Measurements from ENCODE around the gene PIEZO2.

- TF ChIP-seq CTCF (IDR thresholded peaks at IDR 0.05) (no peak), POLR2AphosphoS5 (IDR thresholded peaks at IDR 0.05) (no peak), EP300 (IDR thresholded peaks at IDR 0.05) (no peak)
Measured at GRCh38 chr18:10924290-10924689, 225.1 kb downstream of the PIEZO2 start.

Measured in gastroesophageal sphincter (tissue), 3 donors.